NCI-H1092 (cell line): ENCODE measurements around the gene RNF17.
A peak's percentile ranks its signal among the peaks of the same experiment; 100 is the strongest.

Experiments used
- DNase-seq: peaks from one replicate; lab custom pipeline; 2025; lab: John Stamatoyannopoulos, UW

Gene RNF17

GRCh38 chr13:24896061-24896460 is 132.1 kb downstream of the RNF17 start:
- no peak for DNase-seq

- DNase-seq = no peak
Measured at GRCh38 chr13:24897293-24897692, 133.3 kb downstream of the RNF17 start.

GRCh38 chr13:24899601-24900000 is 135.6 kb downstream of the RNF17 start:
- DNase-seq = no peak

- DNase-seq = no peak
Measured at GRCh38 chr13:24900507-24900906, 136.5 kb downstream of the RNF17 start.

- DNase-seq = no peak
Measured at GRCh38 chr13:24905242-24905641, 141.3 kb downstream of the RNF17 start.

- no peak for DNase-seq
Measured at GRCh38 chr13:24906268-24906667, 142.3 kb downstream of the RNF17 start.

- DNase-seq = no peak
Measured at GRCh38 chr13:24910502-24911132, 146.6 kb downstream of the RNF17 start.

- DNase-seq = no peak
Measured at GRCh38 chr13:24911133-24911908, 147.4 kb downstream of the RNF17 start.

- no peak for DNase-seq
Measured at GRCh38 chr13:24916464-24916863, 152.5 kb downstream of the RNF17 start.

- DNase-seq = no peak
Measured at GRCh38 chr13:24921003-24921402, 157.0 kb downstream of the RNF17 start.

GRCh38 chr13:24921881-24922280 is 157.9 kb downstream of the RNF17 start:
- DNase-seq = no peak

- DNase-seq = no peak
Measured at GRCh38 chr13:24922387-24922744, 158.4 kb downstream of the RNF17 start.

GRCh38 chr13:24922745-24923591 is 159.0 kb downstream of the RNF17 start:
- DNase-seq = peak; percentile 97

- no peak for DNase-seq
Measured at GRCh38 chr13:24925318-24926231, 161.6 kb downstream of the RNF17 start.

- no peak for DNase-seq
Measured at GRCh38 chr13:24927810-24928404, 163.9 kb downstream of the RNF17 start.

GRCh38 chr13:24929196-24929595 is 165.2 kb downstream of the RNF17 start:
- no peak for DNase-seq
